Measurements from ENCODE around the gene SHANK3.

SHANK3 gene

DNA sequence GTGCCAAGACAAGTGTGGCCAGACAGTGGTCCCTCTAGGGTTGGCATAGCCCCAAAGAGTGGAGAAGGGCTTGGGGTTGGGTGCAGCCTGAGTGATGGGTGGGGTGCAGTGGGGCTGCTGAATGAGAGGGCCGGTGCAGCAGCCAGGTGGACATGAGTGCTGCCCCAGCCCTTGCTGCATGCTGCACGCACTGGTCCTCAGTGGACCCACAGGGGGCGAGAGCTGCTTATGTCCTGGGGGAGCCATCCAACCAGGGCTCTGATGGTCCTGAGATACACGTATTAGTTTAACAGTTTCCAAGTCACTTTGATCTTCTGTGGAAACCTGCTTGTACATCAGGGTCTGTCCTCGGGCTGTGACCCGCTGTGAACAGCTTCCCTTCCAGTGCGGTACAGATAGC, 41.5 kb downstream of the SHANK3 start:
- Histone ChIP-seq H3K9me3 (ENCODE audit: control insufficient read depth in 1 of 2, low read length in 2 of 2) (no peaks in the 10 kb centered on the region), H3K4me1 (ENCODE audit: control insufficient read depth in 1 of 2, insufficient read depth in 2 of 2, low read length in 2 of 2) (peaks cover 6 to 11% of the 10 kb centered on the region in 2 donors), H3K4me3 (ENCODE audit: low read depth in 1 of 2, low read length in 2 of 2) (no peak overlapping the region), H3K27ac (ENCODE audit: low read depth, low read length) (no peak overlapping the region), H3K27me3 (ENCODE audit: control insufficient read depth in 1 of 2, insufficient read depth in 2 of 2, low read length in 2 of 2) (no peaks in the 10 kb centered on the region), H3K36me3 (ENCODE audit: control insufficient read depth in 1 of 2, insufficient read depth in 2 of 2, low read length in 2 of 2) (no peaks in the 10 kb centered on the region), H3K9ac (ENCODE audit: low read depth in 1 of 2, low read length in 2 of 2) (no peak overlapping the region)

GRCh38 chr22:50714631-50715179, 42.1 kb downstream of the SHANK3 start:
- H3K27me3 ChIP-seq (ENCODE audit: control insufficient read depth in 1 of 2, insufficient read depth in 2 of 2, low read length in 2 of 2), result no peaks in the 10 kb centered on the region
- no peak overlapping the region for H3K4me3 ChIP-seq (ENCODE audit: low read depth in 1 of 2, low read length in 2 of 2)
- peaks cover 6 to 11% of the 10 kb centered on the region in 2 donors for H3K4me1 ChIP-seq (ENCODE audit: control insufficient read depth in 1 of 2, insufficient read depth in 2 of 2, low read length in 2 of 2)
- H3K36me3 ChIP-seq (ENCODE audit: control insufficient read depth in 1 of 2, insufficient read depth in 2 of 2, low read length in 2 of 2), result no peaks in the 10 kb centered on the region
- no peak overlapping the region for H3K27ac ChIP-seq (ENCODE audit: low read depth, low read length)
- no peak overlapping the region for H3K9ac ChIP-seq (ENCODE audit: low read depth in 1 of 2, low read length in 2 of 2)
- no peaks in the 10 kb centered on the region for H3K9me3 ChIP-seq (ENCODE audit: control insufficient read depth in 1 of 2, low read length in 2 of 2)

DNA sequence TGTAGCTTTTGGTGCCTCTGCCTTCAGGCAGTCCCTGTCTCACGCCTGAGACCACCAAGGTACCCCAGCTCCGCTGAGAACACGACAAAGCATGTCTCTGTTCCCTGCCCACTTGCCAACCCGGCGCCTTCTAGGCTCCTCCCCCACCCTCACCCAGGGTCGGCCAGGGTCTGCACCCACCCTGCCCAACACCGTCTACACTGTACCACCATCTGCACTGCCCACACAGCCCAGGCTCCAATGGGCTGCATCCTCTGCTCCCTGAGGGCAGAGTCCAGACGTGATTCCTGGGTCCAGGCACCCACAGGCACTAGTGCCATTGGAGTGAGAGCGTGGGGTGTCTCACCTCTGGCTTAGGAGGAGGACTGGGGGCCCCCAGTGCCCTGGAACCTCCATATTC, 42.6 kb downstream of the SHANK3 start:
- Histone ChIP-seq H3K4me1 (ENCODE audit: control insufficient read depth in 1 of 2, insufficient read depth in 2 of 2, low read length in 2 of 2) (peaks cover 6 to 11% of the 10 kb centered on the region in 2 donors), H3K36me3 (ENCODE audit: control insufficient read depth in 1 of 2, insufficient read depth in 2 of 2, low read length in 2 of 2) (no peaks in the 10 kb centered on the region)

GRCh38 chr22:50715776-50716175, 43.2 kb downstream of the SHANK3 start:
- no peaks in the 10 kb centered on the region for H3K9me3 ChIP-seq (ENCODE audit: control insufficient read depth in 1 of 2, low read length in 2 of 2)
- H3K4me1 ChIP-seq (ENCODE audit: control insufficient read depth in 1 of 2, insufficient read depth in 2 of 2, low read length in 2 of 2), result peaks cover 6 to 11% of the 10 kb centered on the region in 2 donors
- H3K4me3 ChIP-seq (ENCODE audit: low read depth in 1 of 2, low read length in 2 of 2), result no peak overlapping the region
- H3K9ac ChIP-seq (ENCODE audit: low read depth in 1 of 2, low read length in 2 of 2), result no peak overlapping the region
- H3K36me3 ChIP-seq (ENCODE audit: control insufficient read depth in 1 of 2, insufficient read depth in 2 of 2, low read length in 2 of 2), result no peaks in the 10 kb centered on the region
- no peak overlapping the region for H3K27ac ChIP-seq (ENCODE audit: low read depth, low read length)
- H3K27me3 ChIP-seq (ENCODE audit: control insufficient read depth in 1 of 2, insufficient read depth in 2 of 2, low read length in 2 of 2), result no peaks in the 10 kb centered on the region

More for the DNA sequence above, 42.6 kb downstream of the SHANK3 start:
- H3K9me3 ChIP-seq (ENCODE audit: control insufficient read depth in 1 of 2, low read length in 2 of 2), result no peaks in the 10 kb centered on the region
- H3K9ac ChIP-seq (ENCODE audit: low read depth in 1 of 2, low read length in 2 of 2), result no peak overlapping the region
- no peak overlapping the region for H3K27ac ChIP-seq (ENCODE audit: low read depth, low read length)
- H3K27me3 ChIP-seq (ENCODE audit: control insufficient read depth in 1 of 2, insufficient read depth in 2 of 2, low read length in 2 of 2), result no peaks in the 10 kb centered on the region
- no peak overlapping the region for H3K4me3 ChIP-seq (ENCODE audit: low read depth in 1 of 2, low read length in 2 of 2)

DNA sequence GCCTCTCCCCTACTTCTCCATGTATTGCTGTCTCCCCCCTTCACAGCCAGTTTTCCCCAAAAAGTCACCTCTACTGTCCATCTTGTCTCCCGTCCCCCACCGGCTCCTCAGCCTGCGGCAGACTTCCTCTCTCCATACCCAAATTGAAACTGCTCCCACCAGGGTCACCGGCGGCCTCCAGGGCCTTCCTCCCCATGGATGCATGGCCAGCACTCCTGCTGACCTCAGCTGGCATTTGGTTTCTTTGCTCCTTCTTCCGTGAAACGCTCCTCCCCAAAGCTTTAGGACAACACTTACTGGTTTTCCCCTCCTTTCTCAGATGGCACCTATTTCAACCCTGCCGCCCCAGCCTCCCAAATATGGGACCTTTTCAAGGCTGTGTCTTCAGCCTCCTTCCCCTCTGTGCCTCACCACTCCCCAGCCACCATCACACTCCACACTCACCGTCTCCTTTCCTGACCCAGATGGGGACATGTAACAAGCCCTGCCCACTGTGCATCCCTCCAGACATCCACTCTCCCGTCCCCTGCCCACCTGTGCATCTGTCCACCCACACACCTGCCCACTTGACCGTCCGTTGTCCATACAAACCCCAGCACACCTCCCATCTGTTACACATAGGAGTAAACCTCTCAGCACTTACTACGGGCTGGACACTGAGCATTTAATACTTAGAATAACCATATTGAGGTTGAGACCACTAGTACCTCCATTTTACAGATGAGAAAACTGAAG, 43.8 kb downstream of the SHANK3 start:
- Histone ChIP-seq H3K9ac (ENCODE audit: low read depth in 1 of 2, low read length in 2 of 2) (no peak overlapping the region), H3K36me3 (ENCODE audit: control insufficient read depth in 1 of 2, insufficient read depth in 2 of 2, low read length in 2 of 2) (no peaks in the 10 kb centered on the region), H3K27me3 (ENCODE audit: control insufficient read depth in 1 of 2, insufficient read depth in 2 of 2, low read length in 2 of 2) (no peaks in the 10 kb centered on the region)

DNA sequence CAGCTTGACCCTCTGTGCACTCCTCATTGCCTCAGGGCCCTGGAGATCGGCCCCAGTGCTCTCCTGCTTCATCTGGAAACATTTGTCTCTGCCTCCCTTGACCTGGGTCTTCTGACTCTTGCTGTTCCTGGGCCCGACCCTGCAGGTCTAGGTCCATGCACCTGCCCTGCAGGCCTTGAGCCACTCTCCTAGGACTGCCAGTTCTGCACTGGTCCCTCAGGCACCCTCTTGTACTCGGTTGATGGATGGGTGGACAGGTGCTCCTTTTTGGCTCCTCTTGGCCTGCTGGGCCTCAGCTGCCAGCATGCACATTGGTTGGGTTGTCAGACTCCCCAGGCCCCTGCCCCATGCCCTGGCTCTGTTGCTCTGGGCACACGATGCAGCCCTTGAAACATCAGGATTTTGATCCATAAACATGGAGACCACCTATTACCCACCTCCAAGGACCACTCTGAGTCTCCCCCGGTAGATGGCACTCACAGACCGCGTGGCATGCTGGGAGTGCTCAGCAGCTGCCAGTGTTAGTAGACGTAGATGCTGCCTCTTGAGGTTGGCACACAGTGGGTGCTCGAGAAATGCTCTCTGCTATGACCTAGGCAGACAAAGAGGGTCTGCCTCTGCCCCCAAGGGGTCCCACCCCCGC, 45.2 kb downstream of the SHANK3 start:
- Histone ChIP-seq H3K27me3 (ENCODE audit: control insufficient read depth in 1 of 2, insufficient read depth in 2 of 2, low read length in 2 of 2) (no peaks in the 10 kb centered on the region), H3K36me3 (ENCODE audit: control insufficient read depth in 1 of 2, insufficient read depth in 2 of 2, low read length in 2 of 2) (no peaks in the 10 kb centered on the region), H3K4me1 (ENCODE audit: control insufficient read depth in 1 of 2, insufficient read depth in 2 of 2, low read length in 2 of 2) (peaks cover 6 to 11% of the 10 kb centered on the region in 2 donors), H3K27ac (ENCODE audit: low read depth, low read length) (no peak overlapping the region), H3K4me3 (ENCODE audit: low read depth in 1 of 2, low read length in 2 of 2) (no peak overlapping the region), H3K9me3 (ENCODE audit: control insufficient read depth in 1 of 2, low read length in 2 of 2) (no peaks in the 10 kb centered on the region), H3K9ac (ENCODE audit: low read depth in 1 of 2, low read length in 2 of 2) (no peak overlapping the region)

More for the DNA sequence above, 43.8 kb downstream of the SHANK3 start:
- H3K9me3 ChIP-seq (ENCODE audit: control insufficient read depth in 1 of 2, low read length in 2 of 2), result no peaks in the 10 kb centered on the region
- peaks cover 6 to 11% of the 10 kb centered on the region in 2 donors for H3K4me1 ChIP-seq (ENCODE audit: control insufficient read depth in 1 of 2, insufficient read depth in 2 of 2, low read length in 2 of 2)
- no peak overlapping the region for H3K4me3 ChIP-seq (ENCODE audit: low read depth in 1 of 2, low read length in 2 of 2)
- no peak overlapping the region for H3K27ac ChIP-seq (ENCODE audit: low read depth, low read length)

DNA sequence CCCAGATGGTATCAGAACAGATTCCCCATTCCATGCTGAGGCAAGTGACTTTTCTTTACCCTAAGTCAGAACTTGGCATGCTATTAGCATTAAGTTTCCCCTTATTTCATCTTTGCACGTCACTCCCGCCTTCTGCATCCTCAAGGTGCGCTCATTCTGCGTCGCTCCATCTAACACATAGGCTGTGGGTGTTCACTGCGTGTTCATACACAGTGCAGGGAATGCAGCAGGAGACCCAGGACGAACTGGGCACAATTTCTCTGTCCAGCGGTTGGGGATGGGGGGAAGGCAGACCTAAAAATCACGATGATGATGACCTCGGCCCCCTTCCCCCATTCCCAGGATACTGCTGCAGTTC, 45.7 kb downstream of the SHANK3 start:
- H3K27ac ChIP-seq (ENCODE audit: low read depth, low read length), result no peak overlapping the region
- H3K27me3 ChIP-seq (ENCODE audit: control insufficient read depth in 1 of 2, insufficient read depth in 2 of 2, low read length in 2 of 2), result no peaks in the 10 kb centered on the region
- H3K36me3 ChIP-seq (ENCODE audit: control insufficient read depth in 1 of 2, insufficient read depth in 2 of 2, low read length in 2 of 2), result no peaks in the 10 kb centered on the region
- H3K4me3 ChIP-seq (ENCODE audit: low read depth in 1 of 2, low read length in 2 of 2), result no peak overlapping the region
- H3K9me3 ChIP-seq (ENCODE audit: control insufficient read depth in 1 of 2, low read length in 2 of 2), result no peaks in the 10 kb centered on the region
- H3K4me1 ChIP-seq (ENCODE audit: control insufficient read depth in 1 of 2, insufficient read depth in 2 of 2, low read length in 2 of 2), result peaks cover 6 to 8% of the 10 kb centered on the region in 2 donors
- no peak overlapping the region for H3K9ac ChIP-seq (ENCODE audit: low read depth in 1 of 2, low read length in 2 of 2)

- H3K9me3 ChIP-seq (ENCODE audit: control insufficient read depth in 1 of 2, low read length in 2 of 2), result no peaks in the 10 kb centered on the region
- no peak overlapping the region for H3K4me3 ChIP-seq (ENCODE audit: low read depth in 1 of 2, low read length in 2 of 2)
- no peaks in the 10 kb centered on the region for H3K4me1 ChIP-seq (ENCODE audit: control insufficient read depth in 1 of 2, insufficient read depth in 2 of 2, low read length in 2 of 2)
- H3K27ac ChIP-seq (ENCODE audit: low read depth, low read length), result no peak overlapping the region
- H3K27me3 ChIP-seq (ENCODE audit: control insufficient read depth in 1 of 2, insufficient read depth in 2 of 2, low read length in 2 of 2), result no peaks in the 10 kb centered on the region
- no peaks in the 10 kb centered on the region for H3K36me3 ChIP-seq (ENCODE audit: control insufficient read depth in 1 of 2, insufficient read depth in 2 of 2, low read length in 2 of 2)
- no peak overlapping the region for H3K9ac ChIP-seq (ENCODE audit: low read depth in 1 of 2, low read length in 2 of 2)
Observed at GRCh38 chr22:50719814-50720300, 47.2 kb downstream of the SHANK3 start.

DNA sequence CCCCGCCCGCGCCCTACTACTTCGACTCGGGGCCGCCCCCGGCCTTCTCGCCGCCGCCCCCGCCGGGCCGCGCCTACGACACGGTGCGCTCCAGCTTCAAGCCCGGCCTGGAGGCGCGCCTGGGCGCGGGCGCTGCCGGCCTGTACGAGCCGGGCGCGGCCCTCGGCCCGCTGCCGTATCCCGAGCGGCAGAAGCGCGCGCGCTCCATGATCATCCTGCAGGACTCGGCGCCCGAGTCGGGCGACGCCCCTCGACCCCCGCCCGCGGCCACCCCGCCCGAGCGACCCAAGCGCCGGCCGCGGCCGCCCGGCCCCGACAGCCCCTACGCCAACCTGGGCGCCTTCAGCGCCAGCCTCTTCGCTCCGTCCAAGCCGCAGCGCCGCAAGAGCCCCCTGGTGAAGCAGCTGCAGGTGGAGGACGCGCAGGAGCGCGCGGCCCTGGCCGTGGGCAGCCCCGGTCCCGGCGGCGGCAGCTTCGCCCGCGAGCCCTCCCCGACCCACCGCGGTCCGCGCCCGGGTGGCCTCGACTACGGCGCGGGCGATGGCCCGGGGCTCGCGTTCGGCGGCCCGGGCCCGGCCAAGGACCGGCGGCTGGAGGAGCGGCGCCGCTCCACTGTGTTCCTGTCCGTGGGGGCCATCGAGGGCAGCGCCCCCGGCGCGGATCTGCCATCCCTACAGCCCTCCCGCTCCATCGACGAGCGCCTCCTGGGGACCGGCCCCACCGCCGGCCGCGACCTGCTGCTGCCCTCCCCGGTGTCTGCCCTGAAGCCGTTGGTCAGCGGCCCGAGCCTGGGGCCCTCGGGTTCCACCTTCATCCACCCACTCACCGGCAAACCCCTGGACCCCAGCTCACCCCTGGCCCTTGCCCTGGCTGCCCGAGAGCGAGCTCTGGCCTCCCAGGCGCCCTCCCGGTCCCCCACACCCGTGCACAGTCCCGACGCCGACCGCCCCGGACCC, 48.0 kb downstream of the SHANK3 start:
- Histone ChIP-seq H3K27ac (ENCODE audit: low read depth, low read length) (no peak overlapping the region), H3K36me3 (ENCODE audit: control insufficient read depth in 1 of 2, insufficient read depth in 2 of 2, low read length in 2 of 2) (no peaks in the 10 kb centered on the region), H3K9ac (ENCODE audit: low read depth in 1 of 2, low read length in 2 of 2) (no peak overlapping the region), H3K9me3 (ENCODE audit: control insufficient read depth in 1 of 2, low read length in 2 of 2) (no peaks in the 10 kb centered on the region), H3K4me3 (ENCODE audit: low read depth in 1 of 2, low read length in 2 of 2) (no peak overlapping the region), H3K27me3 (ENCODE audit: control insufficient read depth in 1 of 2, insufficient read depth in 2 of 2, low read length in 2 of 2) (no peaks in the 10 kb centered on the region), H3K4me1 (ENCODE audit: control insufficient read depth in 1 of 2, insufficient read depth in 2 of 2, low read length in 2 of 2) (no peaks in the 10 kb centered on the region)
